Activated naive CD4-positive, alpha-beta T cell treated with anti-CD3 and anti-CD28 coated beads for 36 hours (primary cell): ENCODE data around the gene RELN. TPM values are rescaled to one million over a fixed set of nuclear protein-coding genes. Genes with fewer than 3 reads are reported as not detected.

Experiments
- CTCF ChIA-PET: fragments of 350-600 bp; sonication (Branson Sonifier 250); formaldehyde crosslinking; loops from one replicate; lab custom pipeline; 2021; ENCODE audit warnings: antibody characterized with exemption; lab: Charles Lee
- DNase-seq: peaks from one replicate; pipeline ENCODE4 v3.0.0-alpha.2; 2020
- H3K27ac Mint-ChIP-seq: one replicate; pipeline ENCODE4 v1.8.0; 2021; ENCODE audit warnings: mild to moderate bottlenecking, mixed read lengths
- H3K27me3 Mint-ChIP-seq: one replicate; pipeline ENCODE4 v1.8.0; 2021; ENCODE audit warnings: low read depth, mixed read lengths
- H3K36me3 Mint-ChIP-seq: one replicate; pipeline ENCODE4 v1.8.0; 2021; ENCODE audit warnings: low read depth, mixed read lengths
- H3K4me1 Mint-ChIP-seq: one replicate; pipeline ENCODE4 v1.8.0; 2021; ENCODE audit warnings: low read depth, mixed read lengths
- H3K4me3 Mint-ChIP-seq: one replicate; pipeline ENCODE4 v1.8.0; 2021; ENCODE audit warnings: mild to moderate bottlenecking, moderate library complexity, mixed read lengths
- H3K9me3 Mint-ChIP-seq: one replicate; pipeline ENCODE4 v1.8.0; 2021; ENCODE audit warnings: mixed read lengths
- intact Hi-C: fragments of 100-400 bp; cut with micrococcal nuclease; formaldehyde crosslinking; loops from one replicate; pipeline ENCODE4 v1.15.1; 2023
- total RNA-seq, 2 experiments: library from RNA; stranded (reverse); gene quantifications; one replicate each; pipeline ENCODE4 v1.2.3, GENCODE V29; 2021

The RELN gene
- total RNA-seq, 2 experiments from 2014 or later = not detected

DNA sequence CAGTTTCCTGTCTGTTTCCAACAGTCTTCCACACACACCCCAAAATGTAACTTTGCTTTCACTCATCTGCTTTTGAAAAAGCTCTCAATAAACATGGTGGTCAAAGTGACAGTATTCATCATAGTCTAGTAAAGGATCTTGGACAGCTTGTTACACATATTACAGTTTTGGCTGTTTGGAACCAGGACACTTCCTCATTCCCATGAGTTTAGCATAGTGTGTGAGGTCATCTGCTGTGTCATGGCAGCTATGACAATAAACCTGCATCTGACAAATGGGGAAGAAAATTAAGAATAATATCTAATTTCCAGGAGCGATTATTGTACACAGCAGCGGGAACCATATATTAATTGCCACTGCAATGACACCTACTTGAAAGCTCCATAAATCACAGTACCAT lies 359.1 kb downstream of the RELN start:
- Mint-ChIP-seq H3K36me3 (no peaks in the 10 kb centered on the region), H3K27me3 (peaks cover 9% of the 10 kb centered on the region), H3K4me1 (no peaks in the 10 kb centered on the region), H3K4me3 (no peak overlapping the region), H3K27ac (no peak overlapping the region), H3K9me3 (no peaks in the 10 kb centered on the region)
- intact Hi-C loops = no loop called here
- CTCF ChIA-PET = no interaction called here
- no peak for DNase-seq

DNA sequence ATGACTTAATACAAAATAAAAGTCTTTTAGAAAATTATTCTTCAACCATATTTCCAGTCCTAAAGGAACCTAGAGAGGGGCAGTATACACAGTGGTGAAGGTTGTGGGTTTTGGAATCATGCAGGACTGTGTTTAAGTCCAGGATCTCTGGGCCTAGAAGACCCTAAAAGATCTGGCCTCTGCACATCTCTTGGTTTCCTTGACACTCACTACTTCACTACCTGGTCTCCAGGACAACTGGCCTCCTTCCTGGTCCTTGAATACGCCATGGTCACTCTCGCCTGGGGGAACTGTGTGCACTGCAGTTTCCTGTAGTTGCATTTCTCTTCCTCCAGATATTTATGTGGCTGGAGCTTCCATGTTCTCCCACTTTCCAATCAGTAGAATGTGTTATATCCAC lies 360.7 kb downstream of the RELN start:
- Mint-ChIP-seq H3K4me3 (no peak overlapping the region), H3K4me1 (no peaks in the 10 kb centered on the region), H3K27me3 (peaks cover 6% of the 10 kb centered on the region), H3K9me3 (no peaks in the 10 kb centered on the region), H3K36me3 (no peaks in the 10 kb centered on the region), H3K27ac (no peak overlapping the region)
- no peak for DNase-seq
- intact Hi-C loops = no loop called here
- CTCF ChIA-PET = interaction anchor here (0.7 kb wide), 1 partner anchor 23 kb away, joined by 3 read pairs; no protein-coding TSS in a partner anchor

DNA sequence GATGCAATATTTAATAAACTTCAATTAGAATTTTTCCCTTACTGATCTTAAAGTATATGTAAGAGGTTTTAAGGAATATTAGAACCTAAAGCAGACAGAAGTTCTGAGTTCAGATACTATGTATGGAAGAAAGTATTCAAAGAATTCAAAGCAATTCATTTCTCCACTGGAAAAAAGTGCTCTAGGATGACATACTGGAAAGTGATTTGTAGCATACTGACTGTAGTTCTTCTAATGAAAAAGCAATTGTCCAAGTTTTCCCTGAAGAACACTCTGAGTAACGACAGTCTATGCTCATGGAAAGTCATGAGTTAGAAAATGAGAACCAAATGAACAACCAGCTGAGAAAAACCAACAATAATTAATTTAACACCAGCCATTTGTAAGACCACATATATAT lies 362.7 kb downstream of the RELN start:
- Mint-ChIP-seq H3K27ac (no peak overlapping the region), H3K9me3 (no peaks in the 10 kb centered on the region), H3K4me3 (no peak overlapping the region), H3K36me3 (no peaks in the 10 kb centered on the region), H3K4me1 (no peaks in the 10 kb centered on the region), H3K27me3 (peaks cover 5% of the 10 kb centered on the region)
- no peak for DNase-seq
- CTCF ChIA-PET = no interaction called here
- intact Hi-C loops = no loop called here

DNA sequence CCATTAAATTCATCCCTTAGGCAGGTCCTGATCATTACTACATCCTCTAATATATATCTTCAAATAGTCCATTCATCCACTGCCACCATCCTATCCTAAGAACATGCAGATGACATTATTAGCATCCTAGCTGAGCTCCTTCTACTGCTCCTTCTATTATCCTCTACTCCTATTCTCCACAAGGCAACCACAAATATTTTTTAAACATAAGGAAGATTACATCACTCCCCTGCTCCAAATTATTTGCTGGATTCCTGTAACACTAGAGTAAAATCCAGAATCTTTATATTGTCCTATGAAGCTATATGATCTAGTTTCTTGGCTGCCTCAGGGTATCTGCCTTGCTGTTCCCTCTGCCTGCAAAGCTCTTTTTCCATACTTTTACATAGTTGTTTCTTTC lies 367.2 kb downstream of the RELN start:
- Mint-ChIP-seq H3K4me1 (no peaks in the 10 kb centered on the region), H3K9me3 (no peaks in the 10 kb centered on the region), H3K27ac (no peak overlapping the region), H3K36me3 (no peaks in the 10 kb centered on the region), H3K27me3 (peaks cover 5% of the 10 kb centered on the region), H3K4me3 (no peak overlapping the region)
- no peak for DNase-seq
- CTCF ChIA-PET = interaction anchor here (0.6 kb wide), 1 partner anchor 1022 kb away, joined by 3 read pairs; no protein-coding TSS in a partner anchor
- intact Hi-C loops = no loop called here

DNA sequence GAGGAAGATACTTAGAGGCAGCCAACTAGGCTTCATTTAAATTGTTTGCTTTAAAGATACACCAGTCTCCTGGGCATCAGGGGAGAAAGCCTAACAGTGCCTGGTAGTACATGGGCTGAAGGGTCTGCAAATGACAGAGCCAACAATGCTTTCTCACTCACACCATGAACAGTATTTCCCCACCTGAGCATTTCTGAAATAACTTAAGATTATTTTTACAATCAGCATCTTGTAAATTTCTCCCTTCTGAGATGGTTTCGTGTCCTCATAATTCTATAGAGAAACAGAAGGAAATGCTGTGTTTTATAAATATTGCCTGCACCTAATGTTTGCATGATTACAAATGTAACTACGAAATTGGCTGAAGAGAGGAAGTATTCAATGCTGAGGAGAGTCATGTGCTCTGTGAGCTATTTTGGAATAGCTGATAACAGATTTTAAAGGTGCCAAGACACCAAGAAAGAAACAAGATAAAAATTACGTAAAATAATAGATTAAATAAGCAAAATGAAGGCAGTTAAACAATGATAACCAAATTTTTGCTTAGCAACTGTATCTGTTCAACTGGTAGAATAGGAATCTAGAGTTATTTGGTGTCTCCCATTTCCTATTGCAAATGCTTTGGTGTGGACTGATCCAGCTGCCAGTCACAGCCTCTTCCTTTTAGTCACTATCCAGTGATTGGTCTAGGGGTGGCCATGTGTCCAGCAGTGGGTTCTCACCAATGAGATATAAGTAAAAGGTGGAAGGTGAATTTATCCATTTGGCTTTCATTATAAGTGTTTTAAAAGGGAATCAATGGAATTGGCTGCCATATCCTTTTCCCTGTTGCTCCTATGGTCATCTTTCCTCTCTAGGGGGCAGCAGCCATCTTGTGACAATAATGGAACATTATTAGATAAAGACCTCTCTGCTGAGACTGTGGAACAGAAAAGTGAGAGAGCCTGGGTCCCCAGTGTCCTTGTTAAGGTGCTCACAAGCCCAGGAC lies 375.5 kb downstream of the RELN start:
- Mint-ChIP-seq H3K9me3 (no peaks in the 10 kb centered on the region), H3K27me3 (no peaks in the 10 kb centered on the region), H3K4me1 (no peaks in the 10 kb centered on the region), H3K4me3 (no peak overlapping the region), H3K36me3 (no peaks in the 10 kb centered on the region), H3K27ac (no peak overlapping the region)
- no peak for DNase-seq
- intact Hi-C loops = no loop called here
- CTCF ChIA-PET = interaction anchor here (1.0 kb wide), 1 partner anchor 10 kb away, joined by 3 read pairs; no protein-coding TSS in a partner anchor

DNA sequence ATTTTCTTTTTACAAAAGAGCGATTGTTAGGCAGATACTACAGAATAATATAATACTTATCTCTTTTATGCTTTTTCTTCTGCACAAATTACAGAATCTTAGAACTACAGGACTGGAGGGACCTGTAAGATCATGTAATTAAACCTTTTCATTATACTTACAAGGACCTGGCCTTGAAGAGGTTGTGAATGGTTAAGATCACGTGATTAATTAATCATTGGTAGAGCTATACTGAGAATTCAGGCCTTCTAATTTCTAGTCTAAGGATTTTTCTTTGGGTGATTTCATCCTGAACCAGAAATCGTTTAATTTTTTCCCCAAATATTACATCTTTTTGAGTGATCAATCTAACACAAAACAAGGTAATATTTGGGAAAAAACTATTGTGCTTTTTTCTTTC lies 379.7 kb downstream of the RELN start:
- no peak overlapping the region for H3K27ac Mint-ChIP-seq
- no peaks in the 10 kb centered on the region for H3K9me3 Mint-ChIP-seq
- H3K4me3 Mint-ChIP-seq = no peak overlapping the region
- intact Hi-C loops = no loop called here
- CTCF ChIA-PET = no interaction called here
- peaks cover 3% of the 10 kb centered on the region for H3K27me3 Mint-ChIP-seq
- H3K36me3 Mint-ChIP-seq = no peaks in the 10 kb centered on the region
- H3K4me1 Mint-ChIP-seq = no peaks in the 10 kb centered on the region
- no peak for DNase-seq

DNA sequence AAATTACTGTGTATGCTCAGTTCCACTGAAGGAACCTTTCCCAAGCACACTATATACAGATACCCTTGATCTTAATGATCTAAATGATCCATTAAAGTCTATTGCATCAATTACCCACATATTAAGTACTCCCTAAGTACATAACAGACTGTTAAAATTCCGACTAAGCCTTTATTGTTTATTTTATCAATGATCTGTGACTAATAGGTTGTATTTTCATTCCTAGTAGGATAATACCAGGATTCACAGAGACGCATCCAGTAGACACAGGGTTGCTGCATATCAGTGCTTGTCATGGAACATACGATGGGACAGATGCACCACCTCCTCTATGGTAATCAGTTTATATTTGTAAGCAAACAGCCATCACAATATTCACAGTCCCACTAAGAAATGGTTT lies 383.8 kb downstream of the RELN start:
- Mint-ChIP-seq H3K4me1 (no peaks in the 10 kb centered on the region), H3K27ac (no peak overlapping the region), H3K27me3 (peaks cover 8% of the 10 kb centered on the region), H3K36me3 (no peaks in the 10 kb centered on the region), H3K4me3 (no peak overlapping the region), H3K9me3 (no peaks in the 10 kb centered on the region)
- intact Hi-C loops = no loop called here
- CTCF ChIA-PET = no interaction called here
- no peak for DNase-seq

DNA sequence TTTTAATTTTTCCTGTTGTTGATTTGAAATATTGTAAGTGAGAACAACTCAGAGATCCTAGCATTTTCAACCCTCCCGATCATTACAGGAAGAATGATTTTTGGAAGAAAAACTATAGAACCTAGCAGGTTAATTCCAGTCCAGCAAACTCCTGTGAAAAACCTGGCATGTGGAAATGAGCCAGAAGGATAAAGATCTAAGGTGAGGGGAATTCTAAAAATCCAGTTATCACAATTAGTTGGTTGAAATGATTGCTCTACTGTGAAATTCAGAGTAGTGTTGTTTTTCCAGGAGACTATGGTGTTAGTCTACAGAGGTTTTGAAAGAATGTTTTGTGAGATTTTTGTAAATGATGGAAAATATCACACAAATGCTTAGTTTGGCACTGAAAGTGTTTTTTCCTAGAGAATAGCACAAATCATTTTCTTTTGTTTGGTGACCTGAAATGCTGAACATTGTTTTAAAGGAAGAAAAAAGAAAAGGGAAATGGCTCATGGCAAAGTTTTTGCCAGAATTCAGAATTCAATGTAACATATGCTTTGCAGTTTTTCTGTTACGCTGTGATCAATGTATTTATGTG lies 391.0 kb downstream of the RELN start:
- Mint-ChIP-seq H3K36me3 (no peaks in the 10 kb centered on the region), H3K4me1 (no peaks in the 10 kb centered on the region)

DNA sequence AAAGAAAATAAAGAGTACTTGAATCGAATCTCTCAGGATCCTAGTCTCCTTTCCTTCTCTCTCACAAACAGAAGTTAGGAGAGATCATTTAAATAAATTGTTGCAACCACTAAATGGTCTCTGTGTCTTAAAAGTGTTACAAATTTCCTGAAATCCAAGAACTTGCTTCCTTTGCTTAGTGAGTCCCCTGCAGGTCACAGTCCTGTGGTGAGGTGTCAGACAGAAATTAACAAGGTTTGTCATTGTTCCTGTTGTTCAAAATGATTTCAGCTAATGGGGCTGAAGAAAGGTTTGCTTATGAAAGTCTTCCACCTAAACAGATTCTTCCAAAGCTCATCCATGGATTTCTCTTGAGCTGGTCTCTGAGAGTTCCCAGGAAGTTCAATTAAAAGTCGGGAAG lies 391.9 kb downstream of the RELN start:
- Mint-ChIP-seq H3K27me3 (peaks cover 16% of the 10 kb centered on the region), H3K4me3 (no peak overlapping the region), H3K36me3 (no peaks in the 10 kb centered on the region), H3K4me1 (no peaks in the 10 kb centered on the region), H3K9me3 (no peaks in the 10 kb centered on the region), H3K27ac (no peak overlapping the region)
- CTCF ChIA-PET = no interaction called here
- DNase-seq = no peak
- intact Hi-C loops = no loop called here

More for the DNA sequence above, 391.0 kb downstream of the RELN start:
- DNase-seq = no peak
- H3K27ac Mint-ChIP-seq = no peak overlapping the region
- CTCF ChIA-PET = no interaction called here
- H3K27me3 Mint-ChIP-seq = peaks cover 16% of the 10 kb centered on the region
- no peak overlapping the region for H3K4me3 Mint-ChIP-seq
- intact Hi-C loops = no loop called here
- H3K9me3 Mint-ChIP-seq = no peaks in the 10 kb centered on the region

DNA sequence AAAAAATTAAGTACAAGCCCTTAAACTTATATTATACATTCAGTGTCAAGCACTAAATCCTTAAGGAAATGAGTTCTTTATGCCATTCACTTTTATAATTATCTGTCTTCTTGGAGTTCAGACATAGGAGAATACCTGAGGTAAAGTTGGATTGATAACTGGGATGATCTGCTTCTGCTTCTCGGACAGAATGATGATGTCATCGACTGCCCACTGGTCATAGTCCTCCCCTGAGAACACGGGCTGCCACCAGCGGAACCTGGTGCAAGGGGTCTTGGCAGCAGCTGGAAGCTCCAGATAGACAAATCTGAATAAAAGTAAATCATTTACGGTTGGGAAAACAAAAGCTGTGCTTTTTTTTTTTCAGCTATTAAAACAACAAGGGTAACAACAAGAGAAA lies 395.3 kb downstream of the RELN start:
- H3K27ac Mint-ChIP-seq = no peak overlapping the region
- no peaks in the 10 kb centered on the region for H3K9me3 Mint-ChIP-seq
- CTCF ChIA-PET = no interaction called here
- H3K27me3 Mint-ChIP-seq = peaks cover 7% of the 10 kb centered on the region
- H3K4me3 Mint-ChIP-seq = no peak overlapping the region
- no peaks in the 10 kb centered on the region for H3K4me1 Mint-ChIP-seq
- DNase-seq = no peak
- intact Hi-C loops = no loop called here
- H3K36me3 Mint-ChIP-seq = no peaks in the 10 kb centered on the region

DNA sequence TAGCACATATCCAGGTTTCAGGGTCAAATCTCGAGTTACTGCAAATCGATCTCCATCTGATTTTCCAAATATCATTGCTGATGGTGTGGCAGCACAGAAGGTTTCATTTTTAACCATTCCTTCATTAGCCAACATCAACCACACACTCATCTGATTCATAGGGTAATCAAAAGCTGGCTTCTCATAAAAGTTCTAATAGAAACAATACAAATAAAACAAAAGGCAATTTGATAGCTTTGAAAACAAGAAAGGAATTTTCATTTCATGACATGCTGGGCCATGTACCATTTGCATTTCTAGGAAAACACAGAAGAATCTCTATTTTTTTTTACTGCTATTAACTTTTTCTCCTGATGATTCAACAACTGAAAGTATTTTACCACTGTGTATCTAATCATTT lies 395.8 kb downstream of the RELN start:
- Mint-ChIP-seq H3K4me1 (no peaks in the 10 kb centered on the region), H3K27ac (no peak overlapping the region), H3K4me3 (no peak overlapping the region), H3K27me3 (peaks cover 7% of the 10 kb centered on the region), H3K9me3 (no peaks in the 10 kb centered on the region), H3K36me3 (no peaks in the 10 kb centered on the region)
- CTCF ChIA-PET = interaction anchor here (0.5 kb wide), 1 partner anchor 102 kb away, joined by 3 read pairs; no protein-coding TSS in a partner anchor
- intact Hi-C loops = no loop called here
- DNase-seq = no peak

DNA sequence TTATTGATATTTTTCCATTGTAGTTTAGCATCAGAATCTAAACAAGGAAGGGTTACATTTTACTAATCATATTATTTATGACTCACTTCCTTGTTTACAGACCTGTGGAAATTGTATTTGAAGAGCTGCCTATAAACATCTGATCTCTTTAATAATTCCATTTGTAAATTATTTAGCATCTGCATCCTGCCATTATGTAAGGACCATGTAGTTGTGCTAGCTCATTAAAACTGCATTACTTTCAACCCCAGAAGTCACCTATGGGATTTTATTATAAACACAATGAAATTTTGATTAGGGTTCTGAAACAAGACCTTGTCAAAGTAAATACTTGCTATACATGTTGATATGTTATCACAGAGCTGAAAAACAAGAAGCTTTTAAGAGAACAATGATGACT lies 396.6 kb downstream of the RELN start:
- Mint-ChIP-seq H3K4me3 (no peak overlapping the region), H3K27ac (no peak overlapping the region), H3K4me1 (no peaks in the 10 kb centered on the region), H3K27me3 (peaks cover 6% of the 10 kb centered on the region), H3K36me3 (no peaks in the 10 kb centered on the region), H3K9me3 (no peaks in the 10 kb centered on the region)
- CTCF ChIA-PET = interaction anchor here (0.5 kb wide), 1 partner anchor 102 kb away, joined by 3 read pairs; no protein-coding TSS in a partner anchor
- DNase-seq = no peak
- intact Hi-C loops = no loop called here
